Activated naive CD8-positive, alpha-beta T cell treated with anti-CD3 and anti-CD28 coated beads, Interleukin-2, amount 50 U/mL, for 24 hours (primary cell): ENCODE data around the gene PRAMEF20.
"Not testable (repeated sequence)": the region's sequence is repeated elsewhere in the genome, so short reads cannot be mapped to it uniquely, and the experiment has no call there.

ENCODE experiments used
- ATAC-seq: fragments of 150-1000 bp; cut with Tn5 transposase; one replicate; pipeline ENCODE4 v1.10.0; 2021
- DNase-seq: peaks from one replicate; pipeline ENCODE4 v3.0.0; 2021
- H3K27ac Mint-ChIP-seq: one replicate; pipeline ENCODE4 v1.8.0; 2021; ENCODE audit warnings: mild to moderate bottlenecking, mixed read lengths
- H3K27me3 Mint-ChIP-seq: one replicate; pipeline ENCODE4 v1.8.0; 2021; ENCODE audit warnings: mixed read lengths
- H3K36me3 Mint-ChIP-seq: one replicate; pipeline ENCODE4 v1.8.0; 2021; ENCODE audit warnings: low read depth, mixed read lengths
- H3K4me1 Mint-ChIP-seq: one replicate; pipeline ENCODE4 v1.8.0; 2021; ENCODE audit warnings: mixed read lengths
- H3K4me3 Mint-ChIP-seq: one replicate; pipeline ENCODE4 v1.8.0; 2021; ENCODE audit warnings: mild to moderate bottlenecking, moderate library complexity, mixed read lengths
- H3K9me3 Mint-ChIP-seq: one replicate; pipeline ENCODE4 v1.8.0; 2021; ENCODE audit warnings: mixed read lengths

Gene PRAMEF20

GRCh38 chr1:13439104-13439783 lies 29.0 kb downstream of the PRAMEF20 start:
- H3K27me3 Mint-ChIP-seq, H3K4me1 Mint-ChIP-seq, H3K9me3 Mint-ChIP-seq, DNase-seq, ATAC-seq, H3K4me3 Mint-ChIP-seq, H3K27ac Mint-ChIP-seq, H3K36me3 Mint-ChIP-seq: not testable (repeated sequence)

GRCh38 chr1:13443335-13443979 lies 33.2 kb downstream of the PRAMEF20 start:
- ATAC-seq: no peak
- Mint-ChIP-seq H3K4me3 (no peak overlapping the region), H3K27ac (no peak overlapping the region), H3K9me3 (no peaks in the 10 kb centered on the region), H3K27me3 (no peaks in the 10 kb centered on the region), H3K36me3 (no peaks in the 10 kb centered on the region), H3K4me1 (no peaks in the 10 kb centered on the region)
- no peak for DNase-seq

- H3K36me3 Mint-ChIP-seq: no peaks in the 10 kb centered on the region
- H3K4me1 Mint-ChIP-seq: no peaks in the 10 kb centered on the region
- DNase-seq (no peak), ATAC-seq (no peak)
- peaks cover 3% of the 10 kb centered on the region for H3K27me3 Mint-ChIP-seq
- no peaks in the 10 kb centered on the region for H3K9me3 Mint-ChIP-seq
- H3K4me3 Mint-ChIP-seq: no peak overlapping the region
- no peak overlapping the region for H3K27ac Mint-ChIP-seq
Observed at GRCh38 chr1:13450204-13450603, 40.0 kb downstream of the PRAMEF20 start.

GRCh38 chr1:13451399-13451965 lies 41.2 kb downstream of the PRAMEF20 start:
- Mint-ChIP-seq H3K27me3 (peaks cover 3% of the 10 kb centered on the region), H3K36me3 (no peaks in the 10 kb centered on the region), H3K27ac (no peak overlapping the region), H3K4me1 (no peaks in the 10 kb centered on the region), H3K9me3 (no peaks in the 10 kb centered on the region), H3K4me3 (no peak overlapping the region)
- no peak for DNase-seq
- ATAC-seq: no peak

- DNase-seq (no peak), ATAC-seq (no peak)
- H3K27ac Mint-ChIP-seq: no peak overlapping the region
- no peaks in the 10 kb centered on the region for H3K9me3 Mint-ChIP-seq
- no peaks in the 10 kb centered on the region for H3K4me1 Mint-ChIP-seq
- peaks cover 5% of the 10 kb centered on the region for H3K27me3 Mint-ChIP-seq
- no peaks in the 10 kb centered on the region for H3K36me3 Mint-ChIP-seq
- no peak overlapping the region for H3K4me3 Mint-ChIP-seq
Observed at GRCh38 chr1:13456904-13457532, 46.8 kb downstream of the PRAMEF20 start.

GRCh38 chr1:13461977-13462376 lies 51.7 kb downstream of the PRAMEF20 start:
- Mint-ChIP-seq H3K36me3 (no peaks in the 10 kb centered on the region), H3K27ac (no peak overlapping the region)
- no peak for ATAC-seq

GRCh38 chr1:13462682-13463081 lies 52.4 kb downstream of the PRAMEF20 start:
- no peak for DNase-seq
- peaks cover 2% of the 10 kb centered on the region for H3K27me3 Mint-ChIP-seq
- ATAC-seq: no peak
- no peaks in the 10 kb centered on the region for H3K9me3 Mint-ChIP-seq
- H3K27ac Mint-ChIP-seq: no peak overlapping the region
- H3K36me3 Mint-ChIP-seq: no peaks in the 10 kb centered on the region
- H3K4me1 Mint-ChIP-seq: no peaks in the 10 kb centered on the region
- no peak overlapping the region for H3K4me3 Mint-ChIP-seq

More at GRCh38 chr1:13461977-13462376, 51.7 kb downstream of the PRAMEF20 start:
- Mint-ChIP-seq H3K4me3 (no peak overlapping the region), H3K4me1 (no peaks in the 10 kb centered on the region), H3K27me3 (peaks cover 2% of the 10 kb centered on the region), H3K9me3 (no peaks in the 10 kb centered on the region)
- no peak for DNase-seq

- Mint-ChIP-seq H3K27ac (no peak overlapping the region), H3K27me3 (peaks cover 2% of the 10 kb centered on the region), H3K9me3 (no peaks in the 10 kb centered on the region), H3K4me1 (no peaks in the 10 kb centered on the region), H3K36me3 (no peaks in the 10 kb centered on the region), H3K4me3 (no peak overlapping the region)
- ATAC-seq: no peak
- no peak for DNase-seq
Observed at GRCh38 chr1:13465515-13465914, 55.3 kb downstream of the PRAMEF20 start.

GRCh38 chr1:13469343-13469742 lies 59.1 kb downstream of the PRAMEF20 start:
- Mint-ChIP-seq H3K4me1 (no peaks in the 10 kb centered on the region), H3K27me3 (no peaks in the 10 kb centered on the region), H3K4me3 (no peak overlapping the region), H3K27ac (no peak overlapping the region), H3K9me3 (no peaks in the 10 kb centered on the region), H3K36me3 (no peaks in the 10 kb centered on the region)
- ATAC-seq (no peak), DNase-seq (no peak)
